GM12891 (cell line): ENCODE data around the gene GPR137C.

Experiments used
- DNase-seq: peaks from one replicate; pipeline ENCODE4 v3.0.0; 2011; ENCODE audit warnings: low spot score; ENCODE audit not compliant: insufficient read length
- FAIRE-seq: peaks from 2 replicates; lab custom pipeline; 2011; peaks lifted over from hg19 to GRCh38; lab: Jason Lieb, UNC
- PAX5 ChIP-seq: IDR thresholded peaks from 2 replicates; pipeline ENCODE4 v1.6.1; 2011; ENCODE audit warnings: low read length, moderate library complexity, mild to moderate bottlenecking; ENCODE audit not compliant: insufficient read depth, severe bottlenecking
- POLR2A ChIP-seq: IDR thresholded peaks from 2 replicates; pipeline ENCODE4 v1.6.1; 2011; ENCODE audit warnings: low read depth, low read length, control low read depth
- POLR2AphosphoS5 ChIP-seq: IDR thresholded peaks from 2 replicates; pipeline ENCODE4 v1.6.1; 2011; ENCODE audit warnings: low read depth, low read length, control low read depth
- POU2F2 ChIP-seq: IDR thresholded peaks from 2 replicates; pipeline ENCODE4 v1.6.1; 2011; ENCODE audit warnings: low read depth, mild to moderate bottlenecking, control low read depth, low read length, moderate library complexity
- SPI1 ChIP-seq: IDR thresholded peaks from 2 replicates; pipeline ENCODE4 v1.6.1; 2011; ENCODE audit warnings: low read depth, low read length, control low read depth
- TAF1 ChIP-seq: IDR thresholded peaks from 2 replicates; pipeline ENCODE4 v1.6.1; 2011; ENCODE audit warnings: low read depth, low read length, control low read depth

Gene GPR137C

GRCh38 chr14:52660325-52660724, 107.7 kb downstream of the GPR137C start:
- DNase-seq (no peak), FAIRE-seq (no peak)
- TF ChIP-seq TAF1 (no peak), POLR2AphosphoS5 (no peak), PAX5 (no peak), POU2F2 (no peak), SPI1 (no peak), POLR2A (no peak)

- FAIRE-seq = peak; percentile 23
- no peak for DNase-seq
- no peak for TF ChIP-seq POLR2A
- no peak for TF ChIP-seq POU2F2
- TF ChIP-seq TAF1 = no peak
- no peak for TF ChIP-seq POLR2AphosphoS5
- no peak for TF ChIP-seq SPI1
- no peak for TF ChIP-seq PAX5
Observed at GRCh38 chr14:52660832-52661231, 108.2 kb downstream of the GPR137C start.

GRCh38 chr14:52661314-52661713, 108.7 kb downstream of the GPR137C start:
- DNase-seq (no peak), FAIRE-seq (no peak)
- TF ChIP-seq POU2F2 (no peak), SPI1 (no peak), POLR2A (no peak), PAX5 (no peak), POLR2AphosphoS5 (no peak), TAF1 (no peak)

- no peak for FAIRE-seq
- no peak for DNase-seq
- TF ChIP-seq POLR2AphosphoS5 (no peak), SPI1 (no peak), POLR2A (no peak), POU2F2 (no peak), TAF1 (no peak), PAX5 (no peak)
Observed at GRCh38 chr14:52663850-52664249, 111.2 kb downstream of the GPR137C start.

GRCh38 chr14:52678591-52678990, 126.0 kb downstream of the GPR137C start:
- DNase-seq = no peak
- TF ChIP-seq TAF1 (no peak), POLR2A (no peak), PAX5 (no peak), POU2F2 (no peak), SPI1 (no peak), POLR2AphosphoS5 (no peak)
- no peak for FAIRE-seq

GRCh38 chr14:52683985-52684520, 131.4 kb downstream of the GPR137C start:
- DNase-seq = no peak
- TF ChIP-seq PAX5 = no peak
- no peak for TF ChIP-seq POLR2A
- TF ChIP-seq SPI1 = no peak
- no peak for TF ChIP-seq POU2F2
- no peak for TF ChIP-seq POLR2AphosphoS5
- TF ChIP-seq TAF1 = no peak
- FAIRE-seq = no peak

- no peak for FAIRE-seq
- no peak for DNase-seq
- no peak for TF ChIP-seq POLR2A
Observed at GRCh38 chr14:52686176-52686575, 133.5 kb downstream of the GPR137C start.
